Measurements from ENCODE around the gene HEPACAM. TPM values are rescaled to one million over a fixed set of nuclear protein-coding genes. Genes with fewer than 3 reads are reported as not detected.

The HEPACAM gene
- total RNA-seq, 1 donor from 2014 or later = not detected

- Histone ChIP-seq H3K9ac (ENCODE audit: low read length) (no peak overlapping the region), H3K79me2 (ENCODE audit: insufficient read depth, low read length) (no peaks in the 10 kb centered on the region), H3K36me3 (ENCODE audit: insufficient read depth, low read length) (no peaks in the 10 kb centered on the region), H3K27ac (ENCODE audit: low read depth, low read length) (no peak overlapping the region), H3K9me3 (ENCODE audit: insufficient read depth, low read depth, low read length) (no peaks in the 10 kb centered on the region), H2AFZ (ENCODE audit: low read depth, low read length) (no peak overlapping the region), H4K20me1 (ENCODE audit: insufficient read depth, low read length) (no peaks in the 10 kb centered on the region), H3K4me3 (ENCODE audit: insufficient read depth, low read depth, low read length) (no peak overlapping the region), H3K27me3 (ENCODE audit: insufficient read depth, low read length) (no peaks in the 10 kb centered on the region), H3K4me2 (ENCODE audit: low read length) (no peak overlapping the region), H3K4me1 (ENCODE audit: insufficient read depth, low read length) (peaks cover 15% of the 10 kb centered on the region)
- H3K4me3 Mint-ChIP-seq (ENCODE audit: unreplicated experiment) = no peak overlapping the region
- no peak for TF ChIP-seq EZH2 (IDR thresholded peaks at IDR 0.05; ENCODE audit: insufficient read depth, low read length)
- H3K9me3 Mint-ChIP-seq (ENCODE audit: unreplicated experiment) = no peaks in the 10 kb centered on the region
- H3K4me1 Mint-ChIP-seq (ENCODE audit: low read depth, unreplicated experiment) = peaks cover 7% of the 10 kb centered on the region
- FAIRE-seq (no peak), DNase-seq (ENCODE audit: low read depth) (no peak)
- no peaks in the 10 kb centered on the region for H3K36me3 Mint-ChIP-seq (ENCODE audit: low read depth, unreplicated experiment)
- H3K27me3 Mint-ChIP-seq (ENCODE audit: low read depth, unreplicated experiment) = peaks cover 2% of the 10 kb centered on the region
- no peak overlapping the region for H3K27ac Mint-ChIP-seq (ENCODE audit: unreplicated experiment)
Observed at GRCh38 chr11:124938970-124939369, 3.1 kb upstream of the HEPACAM start.

DNA sequence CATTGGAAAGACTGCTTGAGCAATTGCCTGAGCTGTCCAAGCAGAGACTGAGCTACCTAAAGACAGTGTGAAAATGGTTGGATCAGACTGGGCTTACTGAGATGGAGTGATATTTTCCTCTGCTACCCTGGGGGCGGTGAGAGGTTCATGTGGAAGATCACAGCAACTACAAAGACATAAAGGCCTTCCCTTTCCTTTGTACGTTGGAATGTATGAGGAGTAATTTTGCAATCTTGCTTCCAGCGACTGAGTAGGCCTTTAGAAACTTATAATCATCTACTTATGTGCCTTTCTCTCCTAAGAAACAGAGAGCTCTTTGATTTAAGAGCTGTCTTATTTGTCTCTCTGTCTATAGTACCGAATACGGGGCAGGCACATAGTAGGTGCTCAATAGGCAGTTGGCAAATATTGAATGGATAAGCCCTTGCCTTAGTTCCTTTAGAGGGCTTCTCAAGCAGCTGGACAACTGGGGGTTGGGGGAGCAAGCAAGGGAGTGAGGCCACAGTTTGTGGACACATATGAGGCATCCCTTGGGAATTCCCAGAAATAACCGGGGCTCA is 2.4 kb upstream of the HEPACAM start:
- Histone ChIP-seq H3K27ac (ENCODE audit: low read depth, low read length) (no peak overlapping the region), H3K9ac (ENCODE audit: low read length) (no peak overlapping the region), H3K4me3 (ENCODE audit: insufficient read depth, low read depth, low read length) (no peak overlapping the region), H3K27me3 (ENCODE audit: insufficient read depth, low read length) (no peaks in the 10 kb centered on the region), H2AFZ (ENCODE audit: low read depth, low read length) (no peak overlapping the region), H3K36me3 (ENCODE audit: insufficient read depth, low read length) (no peaks in the 10 kb centered on the region), H4K20me1 (ENCODE audit: insufficient read depth, low read length) (no peaks in the 10 kb centered on the region), H3K4me1 (ENCODE audit: insufficient read depth, low read length) (peaks cover 15% of the 10 kb centered on the region), H3K9me3 (ENCODE audit: insufficient read depth, low read depth, low read length) (no peaks in the 10 kb centered on the region), H3K79me2 (ENCODE audit: insufficient read depth, low read length) (no peaks in the 10 kb centered on the region), H3K4me2 (ENCODE audit: low read length) (no peak overlapping the region)
- H3K27ac Mint-ChIP-seq (ENCODE audit: unreplicated experiment) = no peak overlapping the region
- DNase-seq (ENCODE audit: low read depth) (no peak), FAIRE-seq (no peak)
- TF ChIP-seq CTCF (IDR thresholded peaks at IDR 0.05; ENCODE audit: insufficient read depth, low read depth, low read length) = no peak
- TF ChIP-seq EZH2 (IDR thresholded peaks at IDR 0.05; ENCODE audit: insufficient read depth, low read length) = no peak
- peaks cover 7% of the 10 kb centered on the region for H3K4me1 Mint-ChIP-seq (ENCODE audit: low read depth, unreplicated experiment)
- no peak overlapping the region for H3K4me3 Mint-ChIP-seq (ENCODE audit: unreplicated experiment)
- H3K27me3 Mint-ChIP-seq (ENCODE audit: low read depth, unreplicated experiment) = peaks cover 2% of the 10 kb centered on the region
- no peaks in the 10 kb centered on the region for H3K9me3 Mint-ChIP-seq (ENCODE audit: unreplicated experiment)
- H3K36me3 Mint-ChIP-seq (ENCODE audit: low read depth, unreplicated experiment) = no peaks in the 10 kb centered on the region

- H3K27ac ChIP-seq (ENCODE audit: low read depth, low read length) = no peak overlapping the region
- no peaks in the 10 kb centered on the region for H4K20me1 ChIP-seq (ENCODE audit: insufficient read depth, low read length)
- no peaks in the 10 kb centered on the region for H3K27me3 ChIP-seq (ENCODE audit: insufficient read depth, low read length)
- no peaks in the 10 kb centered on the region for H3K36me3 Mint-ChIP-seq (ENCODE audit: low read depth, unreplicated experiment)
- no peak for TF ChIP-seq CTCF (IDR thresholded peaks at IDR 0.05; ENCODE audit: insufficient read depth, low read depth, low read length)
- TF ChIP-seq EZH2 (IDR thresholded peaks at IDR 0.05; ENCODE audit: insufficient read depth, low read length) = no peak
- peaks cover 7% of the 10 kb centered on the region for H3K4me1 Mint-ChIP-seq (ENCODE audit: low read depth, unreplicated experiment)
- no peak for DNase-seq (ENCODE audit: low read depth)
- H3K27me3 Mint-ChIP-seq (ENCODE audit: low read depth, unreplicated experiment) = peaks cover 2% of the 10 kb centered on the region
- H3K9me3 Mint-ChIP-seq (ENCODE audit: unreplicated experiment) = no peaks in the 10 kb centered on the region
- no peaks in the 10 kb centered on the region for H3K9me3 ChIP-seq (ENCODE audit: insufficient read depth, low read depth, low read length)
- no peak overlapping the region for H3K4me3 ChIP-seq (ENCODE audit: insufficient read depth, low read depth, low read length)
- no peak overlapping the region for H3K4me2 ChIP-seq (ENCODE audit: low read length)
- FAIRE-seq = no peak
- no peak overlapping the region for H3K9ac ChIP-seq (ENCODE audit: low read length)
- no peak overlapping the region for H3K27ac Mint-ChIP-seq (ENCODE audit: unreplicated experiment)
- no peak overlapping the region for H2AFZ ChIP-seq (ENCODE audit: low read depth, low read length)
- no peaks in the 10 kb centered on the region for H3K79me2 ChIP-seq (ENCODE audit: insufficient read depth, low read length)
- H3K4me1 ChIP-seq (ENCODE audit: insufficient read depth, low read length) = peaks cover 15% of the 10 kb centered on the region
- H3K36me3 ChIP-seq (ENCODE audit: insufficient read depth, low read length) = no peaks in the 10 kb centered on the region
- H3K4me3 Mint-ChIP-seq (ENCODE audit: unreplicated experiment) = no peak overlapping the region
Observed at GRCh38 chr11:124937336-124937935, 1.6 kb upstream of the HEPACAM start.
